SK-N-SH treated with all-trans-retinoic acid at 6 μM for 48 hours (cell line): Measurements from ENCODE around the gene CARD9.

Experiments
- PATZ1 ChIP-seq: fragments of 250-450 bp; sonication (Bioruptor Pico); IDR thresholded peaks from 2 replicates; pipeline ENCODE4 v1.8.0; 2020; ENCODE audit warnings: mild to moderate bottlenecking, moderate library complexity, borderline replicate concordance
- TOX ChIP-seq: fragments of 250-450 bp; sonication (Bioruptor Pico); IDR thresholded peaks from 2 replicates; pipeline ENCODE4 v1.8.0; 2021; ENCODE audit warnings: mild to moderate bottlenecking, moderate library complexity, borderline replicate concordance
- ZNF565 ChIP-seq: fragments of 450-650 bp; formaldehyde crosslinking; conservative IDR thresholded peaks from 2 replicates; pipeline ENCODE4 v1.5.0; 2020; ENCODE audit warnings: low read depth, mild to moderate bottlenecking, moderate library complexity

DNA sequence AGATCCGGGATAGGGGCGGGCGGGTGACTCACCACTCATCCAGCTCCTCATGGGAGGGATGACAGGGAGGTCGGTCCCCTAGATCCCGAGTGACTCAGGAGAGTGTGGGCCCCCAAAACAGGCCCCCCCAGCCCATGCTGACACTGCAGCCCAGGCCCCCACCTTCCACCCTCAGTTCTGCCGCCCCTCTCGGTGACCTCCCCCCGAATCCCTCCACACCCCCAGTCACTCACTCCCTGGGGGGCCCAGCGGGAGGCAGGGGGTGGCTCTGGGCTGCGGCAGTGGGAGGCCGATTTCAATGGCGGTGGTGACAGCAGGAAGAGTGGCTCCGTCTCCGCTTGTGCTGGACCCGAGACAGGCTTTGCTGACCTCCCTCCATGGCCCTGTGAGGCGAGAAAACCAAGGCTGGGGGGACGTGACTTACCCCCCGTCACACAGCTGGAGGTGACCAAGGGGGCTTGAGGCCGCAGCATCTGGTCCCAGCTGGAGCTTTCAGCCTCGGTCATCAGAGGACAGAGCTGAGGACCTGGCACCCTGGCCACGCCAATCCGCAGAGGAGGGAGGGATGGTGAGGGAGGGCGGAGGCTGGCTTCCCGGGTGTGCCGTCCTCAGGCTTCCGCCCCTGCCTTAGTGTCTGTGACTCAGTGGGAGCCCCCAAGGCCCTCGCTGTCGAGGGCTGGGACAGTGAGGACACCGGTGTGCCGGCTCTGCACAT lies 37.2 kb downstream of the CARD9 start:
- TF ChIP-seq PATZ1 (CRISPR knock-in tag) (no peak), TOX (CRISPR knock-in tag) (no peak), ZNF565 (CRISPR knock-in tag) (no peak)
